Glutamatergic neuron (in vitro differentiated cells): ENCODE data around the gene ZFYVE28. TPM values are rescaled to one million over a fixed set of nuclear protein-coding genes. Genes with fewer than 3 reads are reported as not detected.

ENCODE experiments used
- DNase-seq: peaks from one replicate; pipeline ENCODE4 v3.0.0; 2022
- H3K27ac Mint-ChIP-seq: one replicate; pipeline ENCODE4 v1.8.0; 2020; ENCODE audit warnings: mild to moderate bottlenecking, mixed read lengths, inconsistent platforms; ENCODE audit not compliant: unreplicated experiment
- H3K27me3 Mint-ChIP-seq: one replicate; pipeline ENCODE4 v1.8.0; 2020; ENCODE audit warnings: mild to moderate bottlenecking, moderate library complexity, mixed read lengths, inconsistent platforms; ENCODE audit not compliant: unreplicated experiment
- H3K36me3 Mint-ChIP-seq: one replicate; pipeline ENCODE4 v1.8.0; 2020; ENCODE audit warnings: mild to moderate bottlenecking, mixed read lengths, inconsistent platforms; ENCODE audit not compliant: unreplicated experiment
- H3K4me1 Mint-ChIP-seq: one replicate; pipeline ENCODE4 v1.8.0; 2020; ENCODE audit warnings: mild to moderate bottlenecking, low read depth, mixed read lengths, inconsistent platforms; ENCODE audit not compliant: unreplicated experiment
- H3K4me3 Mint-ChIP-seq: one replicate; pipeline ENCODE4 v1.8.0; 2020; ENCODE audit warnings: mild to moderate bottlenecking, mixed read lengths, inconsistent platforms; ENCODE audit not compliant: unreplicated experiment
- H3K9me3 Mint-ChIP-seq: one replicate; pipeline ENCODE4 v1.8.0; 2020; ENCODE audit warnings: mild to moderate bottlenecking, moderate library complexity, mixed read lengths, inconsistent platforms; ENCODE audit not compliant: unreplicated experiment
- CTCF ChIP-seq: fragments of 200-600 bp; sonication (generic); IDR thresholded peaks from one replicate; pipeline ENCODE4 v1.5.0; 2021; ENCODE audit not compliant: partially characterized antibody, unreplicated experiment
- total RNA-seq: library from RNA; stranded (reverse); fragmentation: NEBNext Ultra II Directional; extraction: Animal tissue kit (Norgen Biotek cat#: 25700); gene quantifications from one replicate; pipeline ENCODE4 v1.2.1, GENCODE V29; 2021; ENCODE audit not compliant: unreplicated experiment

Gene ZFYVE28
- total RNA-seq, 1 donor from 2014 or later, result 4.8 TPM

DNA sequence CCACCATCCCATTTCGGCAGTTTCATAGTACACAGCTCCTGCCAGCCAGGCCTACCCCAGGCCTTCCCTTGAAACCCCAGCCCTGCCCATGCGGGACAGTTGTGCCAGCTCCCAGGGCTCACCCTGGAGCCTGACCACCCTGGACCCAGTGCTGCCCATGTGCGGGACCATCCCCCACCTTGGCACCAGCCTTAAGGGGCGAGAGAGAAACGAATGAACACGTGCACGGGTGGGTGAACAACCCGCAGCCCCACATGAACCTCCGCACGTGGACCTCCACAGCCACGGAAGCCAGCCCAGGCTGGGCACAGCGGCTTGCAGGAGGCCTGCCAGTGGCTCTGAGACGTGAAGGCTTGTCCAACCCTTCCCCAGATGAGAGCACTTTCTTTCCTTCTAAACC lies 80.5 kb downstream of the ZFYVE28 start:
- H3K27me3 Mint-ChIP-seq, result no peaks in the 10 kb centered on the region

DNA sequence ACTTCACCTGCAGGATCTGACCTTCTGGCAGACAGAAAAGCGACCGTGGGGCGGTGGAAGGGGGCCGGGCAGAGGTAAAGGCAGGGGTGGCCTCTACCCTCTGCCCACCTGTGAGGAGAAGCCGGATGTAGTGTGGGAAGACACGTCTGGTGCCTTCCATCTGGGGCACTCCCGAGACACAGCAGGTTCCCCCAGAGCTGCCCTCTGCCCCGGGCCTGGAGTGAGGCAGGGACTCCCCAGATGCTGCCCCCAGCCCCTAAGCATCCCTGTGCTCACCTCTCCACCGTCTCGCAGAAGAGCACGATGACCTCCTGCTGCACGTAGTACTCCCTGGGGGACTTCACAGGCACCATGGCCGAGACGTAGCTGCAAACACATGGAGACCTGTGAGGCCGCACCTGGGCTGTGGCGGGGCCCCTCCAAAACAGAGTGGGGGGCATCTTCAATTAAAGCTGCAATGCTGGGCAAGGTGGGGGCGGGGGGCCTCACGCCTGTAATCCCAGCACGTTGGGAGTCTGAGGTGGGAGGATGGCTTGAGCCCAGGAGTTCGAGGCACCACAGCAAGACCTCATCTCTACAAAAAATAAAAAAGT lies 81.2 kb downstream of the ZFYVE28 start:
- no peaks in the 10 kb centered on the region for H3K27me3 Mint-ChIP-seq
- no peak for TF ChIP-seq CTCF
- H3K4me1 Mint-ChIP-seq, result peaks cover 2% of the 10 kb centered on the region
- H3K9me3 Mint-ChIP-seq, result peaks cover 3% of the 10 kb centered on the region
- H3K27ac Mint-ChIP-seq, result no peak overlapping the region
- no peak overlapping the region for H3K4me3 Mint-ChIP-seq
- H3K36me3 Mint-ChIP-seq, result no peaks in the 10 kb centered on the region
- DNase-seq, result no peak

More for the DNA sequence above, 80.5 kb downstream of the ZFYVE28 start:
- Mint-ChIP-seq H3K36me3 (no peaks in the 10 kb centered on the region), H3K4me3 (no peak overlapping the region), H3K27ac (no peak overlapping the region), H3K4me1 (peaks cover 6% of the 10 kb centered on the region), H3K9me3 (peaks cover 5% of the 10 kb centered on the region)
- no peak for DNase-seq
- TF ChIP-seq CTCF, result no peak

GRCh38 chr4:2336659-2337058 lies 81.8 kb downstream of the ZFYVE28 start:
- no peak overlapping the region for H3K4me3 Mint-ChIP-seq

DNA sequence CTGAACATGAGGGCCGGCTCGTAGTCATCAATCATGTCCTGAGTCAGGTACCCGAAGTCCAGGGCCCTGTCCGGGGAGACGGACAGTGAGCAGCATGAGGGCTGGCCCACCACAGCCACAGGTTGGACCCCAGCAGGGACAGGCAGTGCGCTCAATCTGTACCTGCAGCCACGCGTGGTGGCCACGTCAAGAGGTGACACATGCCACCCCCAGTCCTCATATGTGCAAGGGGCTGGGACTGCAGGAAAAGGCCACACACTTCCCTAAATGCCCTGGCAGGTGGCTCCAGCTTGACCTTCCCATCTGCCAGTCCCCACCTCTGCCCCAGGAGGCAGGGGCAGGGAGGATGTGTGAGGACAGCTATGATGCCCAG lies 82.7 kb downstream of the ZFYVE28 start:
- no peak for DNase-seq
- Mint-ChIP-seq H3K4me1 (peaks cover 2% of the 10 kb centered on the region), H3K27me3 (no peaks in the 10 kb centered on the region), H3K36me3 (no peaks in the 10 kb centered on the region), H3K27ac (no peak overlapping the region), H3K9me3 (peaks cover 5% of the 10 kb centered on the region), H3K4me3 (no peak overlapping the region)
- TF ChIP-seq CTCF, result no peak

More at GRCh38 chr4:2336659-2337058, 81.8 kb downstream of the ZFYVE28 start:
- Mint-ChIP-seq H3K27ac (no peak overlapping the region), H3K9me3 (peaks cover 3% of the 10 kb centered on the region), H3K27me3 (no peaks in the 10 kb centered on the region), H3K36me3 (no peaks in the 10 kb centered on the region), H3K4me1 (peaks cover 2% of the 10 kb centered on the region)
- DNase-seq, result no peak
- no peak for TF ChIP-seq CTCF

DNA sequence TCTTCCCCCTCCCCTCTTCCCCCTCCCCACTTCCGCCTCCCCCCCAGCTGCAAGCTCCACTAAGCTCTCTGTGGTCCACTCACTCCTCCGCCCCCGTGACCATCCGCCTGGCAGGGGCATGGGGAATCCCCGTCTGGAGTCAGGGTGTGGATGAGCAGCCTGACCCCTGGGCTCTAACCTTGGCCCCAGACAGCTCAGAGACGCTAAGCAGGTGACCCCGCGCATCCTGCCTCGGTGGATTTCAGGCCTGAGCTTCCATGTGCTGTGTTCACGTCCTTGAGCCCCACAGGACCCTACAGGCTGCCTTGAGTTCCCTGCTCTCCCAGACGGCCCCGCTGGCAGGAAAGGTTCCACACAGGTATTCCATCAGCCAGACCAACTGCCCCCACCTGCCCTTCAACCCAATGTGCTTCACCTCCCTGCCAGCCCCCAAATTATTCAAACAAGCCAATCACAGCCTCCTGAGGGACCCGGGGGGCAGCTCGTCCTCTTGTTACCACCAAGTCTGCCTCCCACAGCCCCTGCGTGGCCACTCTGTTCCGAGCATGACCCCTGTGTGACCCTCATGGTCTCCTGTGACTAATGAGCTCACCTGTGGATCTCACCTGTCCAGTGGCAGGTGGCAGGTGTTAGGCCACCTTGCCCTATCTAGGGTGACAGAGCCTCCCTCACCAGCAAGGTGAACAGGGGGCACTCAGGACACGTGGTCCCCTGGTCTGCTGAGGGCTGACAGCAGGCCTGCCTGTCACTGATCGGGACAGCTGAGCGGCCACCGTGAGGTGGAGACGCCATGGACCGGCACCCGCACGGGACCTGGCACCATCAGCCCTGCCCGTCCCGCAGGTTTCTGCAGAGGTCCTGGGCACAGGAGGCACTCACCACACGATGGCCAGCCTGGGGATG lies 83.4 kb downstream of the ZFYVE28 start:
- H3K4me1 Mint-ChIP-seq, result peaks cover 2% of the 10 kb centered on the region
- H3K9me3 Mint-ChIP-seq, result peaks cover 5% of the 10 kb centered on the region
- no peak overlapping the region for H3K27ac Mint-ChIP-seq
- no peak for DNase-seq
- peaks cover 5% of the 10 kb centered on the region for H3K27me3 Mint-ChIP-seq
- H3K36me3 Mint-ChIP-seq, result no peaks in the 10 kb centered on the region
- no peak overlapping the region for H3K4me3 Mint-ChIP-seq
- no peak for TF ChIP-seq CTCF
